H9 (cell line): ENCODE measurements around the gene MSI2. TPM values are rescaled to one million over a fixed set of nuclear protein-coding genes. Genes with fewer than 3 reads are reported as not detected.

Source experiments
- DNase-seq: peaks from one replicate; pipeline ENCODE4 v3.0.0-alpha.2; 2017
- H2AFZ ChIP-seq: one replicate; pipeline ENCODE4 v1.6.1; 2013; ENCODE audit warnings: mild to moderate bottlenecking, low read length, control low read depth, moderate library complexity
- H2AK5ac ChIP-seq: 2 replicates; pipeline ENCODE4 v1.6.1; 2013; ENCODE audit warnings: low read length, control low read depth, mixed read lengths; ENCODE audit not compliant: insufficient read length
- H2BK120ac ChIP-seq: one replicate; pipeline ENCODE4 v1.6.1; 2013; ENCODE audit warnings: low read depth, mild to moderate bottlenecking, low read length, control low read depth, inconsistent platforms; ENCODE audit not compliant: poor library complexity, severe bottlenecking
- H2BK12ac ChIP-seq: 2 replicates; pipeline ENCODE4 v1.6.1; 2013; ENCODE audit warnings: low read length, control low read depth, mixed read lengths, low read depth; ENCODE audit not compliant: insufficient read length
- H2BK15ac ChIP-seq: 2 replicates; pipeline ENCODE4 v1.6.1; 2013; ENCODE audit warnings: low read depth, low read length, control low read depth
- H2BK20ac ChIP-seq: one replicate; pipeline ENCODE4 v1.6.1; 2013; ENCODE audit warnings: low read depth, mild to moderate bottlenecking, low read length, control low read depth, inconsistent platforms; ENCODE audit not compliant: poor library complexity, severe bottlenecking
- H2BK5ac ChIP-seq: 2 replicates; pipeline ENCODE4 v1.6.1; 2013; ENCODE audit warnings: low read length, control low read depth, mixed read lengths; ENCODE audit not compliant: insufficient read length
- H3K14ac ChIP-seq: 2 replicates; pipeline ENCODE4 v1.6.1; 2013; ENCODE audit warnings: low read length, control low read depth; ENCODE audit not compliant: insufficient read depth
- H3K18ac ChIP-seq: 2 replicates; pipeline ENCODE4 v1.6.1; 2013; ENCODE audit warnings: low read depth, mild to moderate bottlenecking, mixed read lengths, low read length, control low read depth; ENCODE audit not compliant: insufficient read length
- H3K23ac ChIP-seq: 2 replicates; pipeline ENCODE4 v1.6.1; 2013; ENCODE audit warnings: low read length, control low read depth, mixed read lengths, low read depth; ENCODE audit not compliant: insufficient read length
- H3K23me2 ChIP-seq: 2 replicates; pipeline ENCODE4 v1.6.1; 2013; ENCODE audit warnings: low read depth, mild to moderate bottlenecking, mixed read lengths, low read length, control low read depth; ENCODE audit not compliant: insufficient read length, poor library complexity, severe bottlenecking
- H3K27ac ChIP-seq: 2 replicates; pipeline ENCODE4 v1.5.1; 2013; ENCODE audit warnings: low read length, control low read depth, mixed read lengths, low read depth; ENCODE audit not compliant: insufficient read length
- H3K27me3 ChIP-seq: 2 replicates; pipeline ENCODE4 v1.6.1; 2013; ENCODE audit warnings: low read length, control low read depth, inconsistent platforms; ENCODE audit not compliant: insufficient read depth
- H3K4ac ChIP-seq: 2 replicates; pipeline ENCODE4 v1.6.1; 2013; ENCODE audit warnings: low read depth, mild to moderate bottlenecking, control low read depth, inconsistent platforms, low read length, moderate library complexity
- H3K4me1 ChIP-seq: 2 replicates; pipeline ENCODE4 v1.6.1; 2013; ENCODE audit warnings: low read length, control low read depth, inconsistent platforms; ENCODE audit not compliant: insufficient read depth
- H3K4me2 ChIP-seq: 2 replicates; pipeline ENCODE4 v1.6.1; 2013; ENCODE audit warnings: low read length, control low read depth, mixed read lengths; ENCODE audit not compliant: insufficient read length, insufficient read depth
- H3K56ac ChIP-seq: 2 replicates; pipeline ENCODE4 v1.6.1; 2013; ENCODE audit warnings: low read depth, mild to moderate bottlenecking, mixed read lengths, low read length, control low read depth; ENCODE audit not compliant: insufficient read length
- H3K79me1 ChIP-seq: 2 replicates; pipeline ENCODE4 v1.6.1; 2013; ENCODE audit warnings: low read depth, mild to moderate bottlenecking, moderate library complexity, low read length, control low read depth, inconsistent platforms; ENCODE audit not compliant: insufficient read depth, poor library complexity, severe bottlenecking
- H3K79me2 ChIP-seq: 2 replicates; pipeline ENCODE4 v1.6.1; 2013; ENCODE audit warnings: low read length, control low read depth, inconsistent platforms; ENCODE audit not compliant: insufficient read depth
- H3K9ac ChIP-seq: 2 replicates; pipeline ENCODE4 v1.6.1; 2013; ENCODE audit warnings: low read length, control low read depth, mixed read lengths; ENCODE audit not compliant: insufficient read length; ENCODE audit errors: extremely low read depth
- H3K9me3 ChIP-seq: one replicate; pipeline ENCODE4 v1.6.1; 2013; ENCODE audit warnings: low read depth, low read length, inconsistent platforms; ENCODE audit not compliant: control insufficient read depth
- H3T11ph ChIP-seq: one replicate; pipeline ENCODE4 v1.6.1; 2013; ENCODE audit warnings: mild to moderate bottlenecking, low read length, control low read depth, inconsistent platforms
- H4K20me1 ChIP-seq: one replicate; pipeline ENCODE4 v1.6.1; 2013; ENCODE audit not compliant: control insufficient read depth, insufficient read length, insufficient read depth
- H4K5ac ChIP-seq: 2 replicates; pipeline ENCODE4 v1.6.1; 2013; ENCODE audit warnings: low read depth, mild to moderate bottlenecking, mixed read lengths, low read length, control low read depth; ENCODE audit not compliant: insufficient read length
- H4K8ac ChIP-seq: replicated peaks from 2 replicates; pipeline ENCODE4 v1.6.1; 2013; ENCODE audit warnings: low read length, control low read depth, mixed read lengths, low read depth; ENCODE audit not compliant: insufficient read length
- H4K91ac ChIP-seq: 2 replicates; pipeline ENCODE4 v1.6.1; 2013; ENCODE audit warnings: low read depth, mild to moderate bottlenecking, moderate library complexity, mixed read lengths, low read length, control low read depth; ENCODE audit not compliant: insufficient read length
- H3K27ac Mint-ChIP-seq, 3 experiments: 2 replicates in 2 of 3; 3 replicates in 1 of 3; pipeline ENCODE4 v1.8.0; 2020 to 2021; ENCODE audit warnings: mixed read lengths in 3 of 3, mild to moderate bottlenecking in 1 of 3, moderate library complexity in 1 of 3
- H3K27me3 Mint-ChIP-seq: 2 replicates; pipeline ENCODE4 v1.8.0; 2021; ENCODE audit warnings: low read depth, mild to moderate bottlenecking, moderate library complexity, mixed read lengths
- H3K36me3 Mint-ChIP-seq, 3 experiments: 2 replicates in 2 of 3; 3 replicates in 1 of 3; pipeline ENCODE4 v1.8.0; 2020 to 2021; ENCODE audit warnings: low read depth in 3 of 3, mixed read lengths in 3 of 3; ENCODE audit not compliant: insufficient read depth in 1 of 3
- H3K4me1 Mint-ChIP-seq, 2 experiments: 2 replicates each; pipeline ENCODE4 v1.8.0; 2020; ENCODE audit warnings: mixed read lengths in 2 of 2
- H3K4me3 Mint-ChIP-seq, 2 experiments: 2 replicates in 1 of 2; 3 replicates in 1 of 2; pipeline ENCODE4 v1.8.0; 2020 to 2021; ENCODE audit warnings: mild to moderate bottlenecking in 2 of 2, mixed read lengths in 2 of 2, moderate library complexity in 1 of 2
- H3K9me3 Mint-ChIP-seq, 2 experiments: 2 replicates in 1 of 2; 3 replicates in 1 of 2; pipeline ENCODE4 v1.8.0; 2020; ENCODE audit warnings: mild to moderate bottlenecking in 2 of 2, mixed read lengths in 2 of 2, moderate library complexity in 1 of 2
- WGBS: extraction: QIAGEN DNeasy Blood & Tissue Kit; methylation state at CpG from one replicate; pipeline ENCODE4 v1.1.7; 2013; ENCODE audit warnings: missing lambda C conversion rate, low lambda C conversion rate, mixed read lengths; ENCODE audit not compliant: insufficient read length; ENCODE audit errors: extremely low coverage; 5-methylcytosine and 5-hydroxymethylcytosine counted together
- total RNA-seq: library from RNA; stranded (reverse); gene quantifications from 2 replicates; pipeline ENCODE4 v1.2.1, GENCODE V29; 2021
- TF ChIP-seq, protein P1 (sequence below): fragments of 200-600 bp; sonication (generic); conservative IDR thresholded peaks from 3 replicates; pipeline ENCODE4 v1.8.0; 2021; ENCODE audit warnings: antibody characterized with exemption, mild to moderate bottlenecking

MSI2 gene
- total RNA-seq, 1 experiment from 2014 or later = 98.5 TPM

- Histone ChIP-seq H4K8ac (no peak overlapping the region), H4K91ac (no peak overlapping the region), H3K14ac (no peak overlapping the region), H2BK12ac (no peak overlapping the region), H3T11ph (no peak overlapping the region), H2BK120ac (no peak overlapping the region), H3K23ac (no peak overlapping the region), H2AFZ (no peak overlapping the region), H2BK20ac (no peak overlapping the region), H3K27ac (no peak overlapping the region), H3K27me3 (no peaks in the 10 kb centered on the region; the same call in 1 of the 2 replicates), H3K9me3 (no peaks in the 10 kb centered on the region), H3K4me1 (no peaks in the 10 kb centered on the region), H2BK5ac (no peak overlapping the region), H3K9ac (no peak overlapping the region), H2AK5ac (no peak overlapping the region), H3K4ac (no peak overlapping the region), H3K23me2 (no peaks in the 10 kb centered on the region), H3K79me1 (no peaks in the 10 kb centered on the region), H4K5ac (no peak overlapping the region), H4K20me1 (no peaks in the 10 kb centered on the region), H2BK15ac (no peak overlapping the region), H3K79me2 (no peaks in the 10 kb centered on the region), H3K56ac (no peak overlapping the region), H3K18ac (no peak overlapping the region), H3K4me2 (no peak overlapping the region)
- Mint-ChIP-seq H3K36me3 (no peaks in the 10 kb centered on the region), H3K27ac (no peak overlapping the region), H3K9me3 (no peaks in the 10 kb centered on the region), H3K4me1 (peaks cover 5% of the 10 kb centered on the region in 2 experiments), H3K4me3 (no peak overlapping the region), H3K27me3 (peaks cover 59% of the 10 kb centered on the region)
- TF ChIP-seq, protein P1, sequence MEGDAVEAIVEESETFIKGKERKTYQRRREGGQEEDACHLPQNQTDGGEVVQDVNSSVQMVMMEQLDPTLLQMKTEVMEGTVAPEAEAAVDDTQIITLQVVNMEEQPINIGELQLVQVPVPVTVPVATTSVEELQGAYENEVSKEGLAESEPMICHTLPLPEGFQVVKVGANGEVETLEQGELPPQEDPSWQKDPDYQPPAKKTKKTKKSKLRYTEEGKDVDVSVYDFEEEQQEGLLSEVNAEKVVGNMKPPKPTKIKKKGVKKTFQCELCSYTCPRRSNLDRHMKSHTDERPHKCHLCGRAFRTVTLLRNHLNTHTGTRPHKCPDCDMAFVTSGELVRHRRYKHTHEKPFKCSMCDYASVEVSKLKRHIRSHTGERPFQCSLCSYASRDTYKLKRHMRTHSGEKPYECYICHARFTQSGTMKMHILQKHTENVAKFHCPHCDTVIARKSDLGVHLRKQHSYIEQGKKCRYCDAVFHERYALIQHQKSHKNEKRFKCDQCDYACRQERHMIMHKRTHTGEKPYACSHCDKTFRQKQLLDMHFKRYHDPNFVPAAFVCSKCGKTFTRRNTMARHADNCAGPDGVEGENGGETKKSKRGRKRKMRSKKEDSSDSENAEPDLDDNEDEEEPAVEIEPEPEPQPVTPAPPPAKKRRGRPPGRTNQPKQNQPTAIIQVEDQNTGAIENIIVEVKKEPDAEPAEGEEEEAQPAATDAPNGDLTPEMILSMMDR = no peak
- WGBS = no CpG with 5 or more reads among the region's 7 CpGs
- no peak for DNase-seq
Observed at GRCh38 chr17:57713140-57713539, 456.8 kb downstream of the MSI2 start.
